AG09319 (cell line): Measurements from ENCODE around the gene S1PR3.
A peak's percentile ranks its signal among the peaks of the same experiment; 100 is the strongest.

ENCODE experiments used
- DNase-seq: peaks from one replicate; pipeline ENCODE4 v3.0.0-alpha.2; 2010; ENCODE audit warnings: low read depth; ENCODE audit errors: extremely low read depth
- CTCF ChIP-seq: IDR thresholded peaks from 2 replicates; pipeline ENCODE4 v1.5.1; 2011; ENCODE audit warnings: low read depth, mild to moderate bottlenecking, inconsistent platforms, low read length, moderate library complexity

Gene S1PR3

GRCh38 chr9:89005323-89005722 is 14.1 kb downstream of the S1PR3 start:
- no peak for TF ChIP-seq CTCF
- DNase-seq = no peak

GRCh38 chr9:89006267-89006666 is 15.0 kb downstream of the S1PR3 start:
- no peak for TF ChIP-seq CTCF
- no peak for DNase-seq

- no peak for TF ChIP-seq CTCF
- DNase-seq = no peak
Measured at GRCh38 chr9:89006996-89007967, 16.0 kb downstream of the S1PR3 start.

GRCh38 chr9:89008055-89008743 is 16.9 kb downstream of the S1PR3 start:
- TF ChIP-seq CTCF = no peak
- DNase-seq = no peak

- no peak for DNase-seq
Measured at GRCh38 chr9:89008744-89009545, 17.7 kb downstream of the S1PR3 start.

GRCh38 chr9:89009546-89009840 is 18.2 kb downstream of the S1PR3 start:
- DNase-seq = no peak
- no peak for TF ChIP-seq CTCF

More at GRCh38 chr9:89008744-89009545, 17.7 kb downstream of the S1PR3 start:
- peak; percentile 15 for TF ChIP-seq CTCF
